Measurements from ENCODE around the gene FAM3B. TPM values are rescaled to one million over a fixed set of nuclear protein-coding genes. Genes with fewer than 3 reads are reported as not detected.

FAM3B gene
- polyA plus RNA-seq, 1 donor from 2014 or later: not detected

DNA sequence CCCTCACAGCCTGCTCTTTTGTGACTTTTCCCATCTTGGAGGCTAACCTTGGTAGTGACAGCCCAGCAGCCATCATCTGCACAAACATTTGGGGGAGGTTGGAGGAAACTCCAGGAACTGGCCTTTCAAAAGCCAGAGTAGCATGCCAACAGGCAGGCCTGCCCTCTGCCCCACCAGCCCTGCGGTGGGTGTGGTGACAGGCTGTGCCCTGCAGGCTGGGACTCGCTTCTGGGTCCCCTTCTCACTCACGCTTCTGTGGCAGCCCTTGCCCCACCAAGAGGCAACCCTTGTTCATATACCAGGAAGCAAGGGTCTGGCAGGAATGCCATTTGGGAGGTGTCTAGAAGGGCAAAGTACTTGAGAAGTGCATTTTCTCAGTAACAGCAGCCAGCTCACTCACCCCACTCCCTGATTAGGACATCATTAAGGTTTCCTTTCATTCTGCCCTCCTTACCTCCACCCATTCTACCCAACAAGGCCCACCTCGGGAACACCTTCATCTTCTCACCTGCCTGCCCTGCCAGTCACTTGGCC, 20.8 kb upstream of the FAM3B start:
- H3K36me3 ChIP-seq (ENCODE audit: insufficient read depth, low read length): no peaks in the 10 kb centered on the region
- H3K79me2 ChIP-seq (replicated peaks; ENCODE audit: insufficient read depth, low read length): no peaks in the 10 kb centered on the region
- H3K27ac ChIP-seq (ENCODE audit: low read length): no peak overlapping the region
- H3K9me2 ChIP-seq (ENCODE audit: insufficient read depth, low read length): no peaks in the 10 kb centered on the region
- H3K27me3 ChIP-seq (ENCODE audit: insufficient read depth, low read depth, low read length): no peaks in the 10 kb centered on the region
- no peak for TF ChIP-seq POLR2AphosphoS5 (IDR thresholded peaks at IDR 0.05)
- TF ChIP-seq TAF1 (IDR thresholded peaks at IDR 0.05; ENCODE audit: low read depth): no peak
- TF ChIP-seq, protein P1, sequence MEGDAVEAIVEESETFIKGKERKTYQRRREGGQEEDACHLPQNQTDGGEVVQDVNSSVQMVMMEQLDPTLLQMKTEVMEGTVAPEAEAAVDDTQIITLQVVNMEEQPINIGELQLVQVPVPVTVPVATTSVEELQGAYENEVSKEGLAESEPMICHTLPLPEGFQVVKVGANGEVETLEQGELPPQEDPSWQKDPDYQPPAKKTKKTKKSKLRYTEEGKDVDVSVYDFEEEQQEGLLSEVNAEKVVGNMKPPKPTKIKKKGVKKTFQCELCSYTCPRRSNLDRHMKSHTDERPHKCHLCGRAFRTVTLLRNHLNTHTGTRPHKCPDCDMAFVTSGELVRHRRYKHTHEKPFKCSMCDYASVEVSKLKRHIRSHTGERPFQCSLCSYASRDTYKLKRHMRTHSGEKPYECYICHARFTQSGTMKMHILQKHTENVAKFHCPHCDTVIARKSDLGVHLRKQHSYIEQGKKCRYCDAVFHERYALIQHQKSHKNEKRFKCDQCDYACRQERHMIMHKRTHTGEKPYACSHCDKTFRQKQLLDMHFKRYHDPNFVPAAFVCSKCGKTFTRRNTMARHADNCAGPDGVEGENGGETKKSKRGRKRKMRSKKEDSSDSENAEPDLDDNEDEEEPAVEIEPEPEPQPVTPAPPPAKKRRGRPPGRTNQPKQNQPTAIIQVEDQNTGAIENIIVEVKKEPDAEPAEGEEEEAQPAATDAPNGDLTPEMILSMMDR (IDR thresholded peaks at IDR 0.05; ENCODE audit: poor library complexity, severe bottlenecking): no peak
- no peak for TF ChIP-seq EP300 (conservative IDR thresholded peaks at IDR 0.05; ENCODE audit: poor library complexity, severe bottlenecking)
- TF ChIP-seq MXI1 (conservative IDR thresholded peaks at IDR 0.05; ENCODE audit: poor library complexity, severe bottlenecking): no peak
- no peak for TF ChIP-seq SMC3 (conservative IDR thresholded peaks at IDR 0.05; ENCODE audit: poor library complexity)
- TF ChIP-seq EZH2 (IDR thresholded peaks at IDR 0.05; ENCODE audit: borderline replicate concordance, insufficient read depth, low read length, poor library complexity, severe bottlenecking): no peak
- no peak for TF ChIP-seq RAD21 (conservative IDR thresholded peaks at IDR 0.05)
- TF ChIP-seq REST (IDR thresholded peaks at IDR 0.05; ENCODE audit: borderline replicate concordance): no peak
- H3K9me3 ChIP-seq (ENCODE audit: low read length): peaks cover 4% of the 10 kb centered on the region
- H3K9ac ChIP-seq (ENCODE audit: low read length): no peak overlapping the region
- no peak overlapping the region for H2AFZ ChIP-seq (ENCODE audit: low read depth, low read length)
- H3F3A ChIP-seq (ENCODE audit: insufficient read depth, low read length, poor library complexity, severe bottlenecking): no peaks in the 10 kb centered on the region
- H3K4me2 ChIP-seq (ENCODE audit: low read length): no peak overlapping the region
- no peaks in the 10 kb centered on the region for H4K20me1 ChIP-seq (ENCODE audit: insufficient read depth)
- H3K4me3 ChIP-seq (ENCODE audit: low read length): no peak overlapping the region

GRCh38 chr21:41302976-41303375, 13.6 kb upstream of the FAM3B start:
- Histone ChIP-seq H3K9me3 (ENCODE audit: low read length) (peaks cover 3% of the 10 kb centered on the region), H3K27ac (ENCODE audit: low read length) (no peak overlapping the region), H3K9ac (ENCODE audit: low read length) (no peak overlapping the region), H3K9me2 (ENCODE audit: insufficient read depth, low read length) (no peaks in the 10 kb centered on the region), H4K20me1 (ENCODE audit: insufficient read depth) (no peaks in the 10 kb centered on the region), H3K4me2 (ENCODE audit: low read length) (no peak overlapping the region), H3F3A (ENCODE audit: insufficient read depth, low read length, poor library complexity, severe bottlenecking) (no peaks in the 10 kb centered on the region), H3K36me3 (ENCODE audit: insufficient read depth, low read length) (no peaks in the 10 kb centered on the region), H2AFZ (ENCODE audit: low read depth, low read length) (no peak overlapping the region), H3K27me3 (ENCODE audit: insufficient read depth, low read depth, low read length) (no peaks in the 10 kb centered on the region), H3K79me2 (replicated peaks; ENCODE audit: insufficient read depth, low read length) (no peaks in the 10 kb centered on the region), H3K4me3 (ENCODE audit: low read length) (no peak overlapping the region)
- TF ChIP-seq TAF1 (IDR thresholded peaks at IDR 0.05; ENCODE audit: low read depth): no peak
- TF ChIP-seq REST (IDR thresholded peaks at IDR 0.05; ENCODE audit: borderline replicate concordance): no peak
- no peak for TF ChIP-seq RAD21 (conservative IDR thresholded peaks at IDR 0.05)
- TF ChIP-seq MXI1 (conservative IDR thresholded peaks at IDR 0.05; ENCODE audit: poor library complexity, severe bottlenecking): no peak
- no peak for TF ChIP-seq EZH2 (IDR thresholded peaks at IDR 0.05; ENCODE audit: borderline replicate concordance, insufficient read depth, low read length, poor library complexity, severe bottlenecking)
- no peak for TF ChIP-seq SMC3 (conservative IDR thresholded peaks at IDR 0.05; ENCODE audit: poor library complexity)
- TF ChIP-seq POLR2AphosphoS5 (IDR thresholded peaks at IDR 0.05): no peak
- TF ChIP-seq, protein P1 (IDR thresholded peaks at IDR 0.05; ENCODE audit: poor library complexity, severe bottlenecking): no peak
- no peak for TF ChIP-seq EP300 (conservative IDR thresholded peaks at IDR 0.05; ENCODE audit: poor library complexity, severe bottlenecking)
